Dermis microvascular lymphatic vessel endothelial cell (primary cell): Measurements from ENCODE around the gene NIT1. TPM values are rescaled to one million over a fixed set of nuclear protein-coding genes. Genes with fewer than 3 reads are reported as not detected.

Source experiments
- DNase-seq, 2 donors: peaks; one replicate each; pipeline versions ENCODE4 v3.0.0 to v3.0.0-alpha.2; 2010; ENCODE audit warnings: low read depth in 2 of 2
- total RNA-seq: library from RNA; depleted of rRNA; stranded (reverse); fragments of >200 nt; gene quantifications from 2 replicates; pipeline ENCODE4 v1.2.1, GENCODE V29; 2014

NIT1 gene, protein sequence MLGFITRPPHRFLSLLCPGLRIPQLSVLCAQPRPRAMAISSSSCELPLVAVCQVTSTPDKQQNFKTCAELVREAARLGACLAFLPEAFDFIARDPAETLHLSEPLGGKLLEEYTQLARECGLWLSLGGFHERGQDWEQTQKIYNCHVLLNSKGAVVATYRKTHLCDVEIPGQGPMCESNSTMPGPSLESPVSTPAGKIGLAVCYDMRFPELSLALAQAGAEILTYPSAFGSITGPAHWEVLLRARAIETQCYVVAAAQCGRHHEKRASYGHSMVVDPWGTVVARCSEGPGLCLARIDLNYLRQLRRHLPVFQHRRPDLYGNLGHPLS
- total RNA-seq = 8.6 and 10.0 TPM in 2 replicates

- DNase-seq = peak; percentile 64 to 88
Measured at GRCh38 chr1:161117759-161118581, at the start of gene NIT1, which contains the start of gene PFDN2. NIT1 (plus strand) TSS chr1:161118105; CDS start chr1:161118177, 72 bp downstream. PFDN2 (minus strand) TSS chr1:161118037; CDS start chr1:161118026, 11 bp downstream.

DNA sequence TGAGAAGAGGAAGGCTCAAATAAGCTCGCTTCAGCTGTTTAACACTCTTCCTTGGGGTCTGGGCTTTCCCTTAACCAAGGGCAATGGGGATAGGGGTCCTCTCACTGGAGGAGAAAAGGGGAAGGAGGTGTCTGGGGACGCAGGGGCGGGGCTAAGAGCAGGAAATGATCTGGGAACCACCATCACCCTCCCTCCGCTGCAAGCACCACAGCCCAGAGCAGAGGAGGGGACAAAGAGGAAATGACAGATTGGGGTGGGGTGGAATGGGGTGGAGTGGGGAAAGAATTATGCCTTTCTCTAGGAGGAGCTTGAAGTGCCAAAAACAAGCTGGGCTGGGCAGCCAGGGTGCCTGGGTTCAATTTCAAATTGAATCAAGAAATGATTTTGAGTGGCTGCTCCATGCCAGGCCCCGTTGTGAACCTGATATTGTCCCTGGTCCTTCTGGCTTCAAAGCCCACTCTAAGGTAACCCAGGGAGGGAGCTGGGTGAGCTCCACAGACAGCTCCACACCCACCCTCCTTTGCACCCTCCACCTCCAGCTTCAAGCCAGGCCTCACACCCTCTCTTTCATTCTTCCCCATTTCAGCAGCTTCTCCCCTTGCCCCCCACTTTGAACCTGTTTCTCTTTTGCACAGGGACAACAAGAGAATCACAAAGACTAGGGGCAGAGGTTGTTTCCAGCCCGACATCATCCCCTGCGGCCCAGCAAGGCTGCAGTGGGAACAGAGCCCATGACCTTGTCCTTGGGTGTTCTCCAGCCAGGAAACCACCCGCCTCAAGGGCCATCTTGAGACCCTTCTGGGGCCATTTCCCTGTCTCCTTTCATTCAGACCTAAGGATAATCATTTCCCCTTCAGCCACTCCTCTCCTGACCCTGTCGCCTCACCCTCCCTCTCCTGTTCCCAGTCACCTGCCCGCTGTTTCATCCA, 49.3 kb upstream of the NIT1 start:
- DNase-seq = no peak

GRCh38 chr1:161069241-161069640, 48.7 kb upstream of the NIT1 start:
- DNase-seq = no peak

GRCh38 chr1:161069731-161070270, 48.1 kb upstream of the NIT1 start, which contains the start of gene ARHGAP30:
ARHGAP30 (minus strand) TSS chr1:161069891; CDS start chr1:161069624, 267 bp downstream.
- no peak for DNase-seq

GRCh38 chr1:161070761-161071160, 47.1 kb upstream of the NIT1 start:
- DNase-seq = no peak

DNA sequence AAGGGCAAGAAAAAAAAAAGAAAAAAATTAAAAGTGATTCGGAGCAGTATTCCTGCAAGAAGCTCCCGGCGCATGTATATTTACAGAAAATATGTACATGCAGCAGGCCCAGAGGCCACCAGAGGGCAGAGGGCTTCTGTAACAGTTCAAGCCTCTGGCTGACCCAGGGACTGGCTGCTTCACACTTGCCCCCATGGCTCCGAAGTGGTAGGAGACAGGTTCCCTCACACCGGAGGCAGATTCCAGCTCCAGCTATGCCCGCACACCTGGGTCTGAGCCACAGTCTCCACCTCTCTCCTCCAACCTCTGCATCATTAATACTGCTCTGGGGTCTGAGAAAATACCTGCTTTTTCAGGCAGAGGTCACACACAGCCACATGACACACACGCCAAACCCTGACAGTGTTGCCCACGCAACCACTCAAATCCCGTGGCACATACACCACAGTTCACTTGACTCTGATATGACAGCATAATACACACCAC, 46.0 kb upstream of the NIT1 start:
- peak in 1 of 2 donors; percentile 17 for DNase-seq

- DNase-seq = no peak
Measured at GRCh38 chr1:161072751-161073449, 45.0 kb upstream of the NIT1 start.

DNA sequence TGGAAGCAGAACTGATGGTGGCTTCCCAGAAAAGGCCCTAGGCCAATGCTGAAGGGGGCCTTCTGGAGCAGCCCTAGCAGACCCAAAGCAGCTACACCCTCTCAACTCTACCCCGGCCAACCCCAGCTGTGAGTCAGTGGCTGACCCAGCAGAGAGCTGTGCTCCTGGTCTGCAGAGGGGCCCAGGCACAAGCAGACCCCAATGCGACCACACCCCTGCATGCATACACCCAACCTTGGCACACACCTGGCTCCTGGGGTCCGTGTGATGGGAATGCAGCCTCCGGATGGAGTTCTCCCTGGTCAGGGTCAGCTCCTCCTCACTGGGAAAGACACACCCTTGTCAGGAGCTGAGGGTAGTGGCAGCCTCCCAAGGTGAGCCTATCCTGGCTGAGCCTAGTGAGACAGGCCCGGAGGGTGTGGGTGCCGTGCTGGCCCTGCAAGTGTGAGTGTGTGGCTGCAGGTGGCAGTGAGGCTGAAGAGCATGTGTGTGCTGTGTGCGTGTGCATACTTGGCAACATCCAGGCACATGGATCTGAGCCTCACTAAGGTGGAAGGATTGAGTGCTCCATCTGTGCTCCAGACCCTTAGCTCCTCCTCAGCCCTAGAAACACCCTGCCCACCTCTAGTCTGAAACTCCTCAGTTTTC, 44.3 kb upstream of the NIT1 start:
- DNase-seq = no peak

DNA sequence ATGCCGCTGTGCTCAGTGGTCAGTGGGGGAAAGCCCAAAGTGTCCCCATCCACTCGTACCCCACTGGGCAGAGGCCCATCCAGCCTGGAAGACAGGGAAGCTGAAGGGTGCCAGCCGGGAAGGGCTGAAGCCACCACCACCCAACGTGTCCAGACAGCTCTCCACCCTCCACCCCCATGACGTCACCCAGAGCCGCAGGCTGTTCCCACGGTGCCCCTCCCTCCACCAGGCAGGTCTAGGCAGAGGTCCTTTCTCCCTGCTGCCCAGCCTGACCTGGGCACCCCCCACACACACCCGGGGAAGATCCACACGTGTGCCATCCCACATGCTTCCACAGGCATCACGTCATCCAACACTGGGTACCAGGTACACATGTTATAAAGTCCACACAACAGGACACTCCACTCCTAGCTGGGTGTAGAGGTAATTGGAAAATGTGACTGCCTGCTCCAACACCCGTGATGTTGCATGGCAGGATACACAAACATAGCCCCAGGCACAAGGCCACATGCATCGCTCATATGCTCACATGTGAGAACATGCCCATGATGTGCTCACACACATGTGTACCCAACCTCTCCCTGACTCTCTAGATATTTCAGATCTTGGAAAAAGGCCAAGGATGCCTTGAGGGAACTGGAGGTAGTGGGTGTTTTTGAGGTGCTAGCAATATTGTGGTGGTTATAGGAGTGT, 43.1 kb upstream of the NIT1 start:
- DNase-seq = no peak

DNA sequence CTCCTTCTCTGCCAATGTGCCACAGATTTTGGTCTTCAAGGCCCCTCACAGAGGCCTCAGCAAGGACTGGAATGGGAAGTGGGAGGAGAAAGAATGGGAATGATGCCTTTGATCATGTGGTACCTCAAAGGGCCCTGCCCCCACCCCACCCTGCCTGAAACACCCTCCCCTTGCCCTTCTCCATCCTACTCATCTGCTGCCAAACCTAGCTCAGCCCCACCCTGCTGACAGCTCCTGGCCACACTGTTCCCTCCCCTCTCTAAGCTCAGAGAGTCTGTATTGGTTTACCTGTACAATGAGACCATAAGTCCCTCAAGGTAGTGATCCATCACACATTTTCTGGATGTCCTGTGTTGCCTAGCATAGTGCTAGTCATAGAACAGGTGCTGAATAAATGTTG, 41.5 kb upstream of the NIT1 start:
- DNase-seq = no peak

GRCh38 chr1:161077426-161077825, 40.5 kb upstream of the NIT1 start:
- DNase-seq = no peak

- DNase-seq = no peak
Measured at GRCh38 chr1:161079436-161080110, 38.3 kb upstream of the NIT1 start.

DNA sequence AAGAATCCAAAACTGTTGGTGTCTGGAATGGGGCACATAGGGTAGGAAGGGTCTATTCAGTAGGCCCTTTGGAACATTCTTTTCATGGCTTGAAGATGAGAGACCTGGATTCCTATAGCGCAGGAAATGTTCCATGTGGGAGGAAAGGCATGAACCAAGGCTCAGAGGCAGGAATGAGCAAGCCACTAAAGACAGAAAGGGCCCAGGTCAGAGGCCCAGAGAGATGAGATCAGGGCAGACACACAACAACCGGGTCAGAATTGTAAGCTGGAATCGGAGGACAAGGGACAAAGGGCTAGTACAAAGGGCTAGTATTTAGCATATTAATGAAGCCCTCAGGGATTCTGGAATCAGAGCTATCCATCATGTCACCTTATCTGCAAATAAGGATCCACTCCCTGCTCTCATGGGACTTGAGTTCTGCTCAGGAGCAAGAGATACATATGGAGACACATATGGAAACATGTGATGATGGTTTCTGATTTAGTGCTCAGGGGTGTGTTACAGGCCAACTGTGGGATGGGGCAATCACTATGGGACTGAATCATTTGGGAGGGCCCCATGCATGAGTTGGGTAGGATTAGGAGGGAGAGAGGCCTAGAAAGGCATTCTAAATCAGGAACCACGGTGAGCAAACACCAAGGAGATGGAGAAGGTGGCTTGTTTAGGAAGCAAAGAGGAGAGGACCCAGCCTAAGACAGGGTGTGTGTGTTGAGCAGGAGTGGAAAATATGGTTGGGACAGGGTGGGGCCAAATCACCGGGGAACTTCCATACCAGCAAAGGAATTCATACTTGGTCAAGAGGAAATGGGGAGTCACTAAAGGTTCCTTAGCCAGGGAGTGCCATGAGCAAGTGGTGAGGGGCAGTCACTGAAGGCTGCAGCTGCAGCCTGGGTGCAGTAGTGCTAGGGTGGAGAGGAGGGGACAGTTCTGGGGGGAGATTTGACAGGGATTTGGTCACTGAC, 37.2 kb upstream of the NIT1 start:
- DNase-seq = no peak

- DNase-seq = no peak
Measured at GRCh38 chr1:161081519-161081918, 36.4 kb upstream of the NIT1 start.

- DNase-seq = no peak
Measured at GRCh38 chr1:161082483-161082882, 35.4 kb upstream of the NIT1 start.

GRCh38 chr1:161082996-161083747, 34.7 kb upstream of the NIT1 start:
- peak in 1 of 2 donors; percentile 16 for DNase-seq
